ENCODE results near the gene MAIP1. TPM values are rescaled to one million over a fixed set of nuclear protein-coding genes. Genes with fewer than 3 reads are reported as not detected.

The MAIP1 gene
- total RNA-seq, 4 donors from 2014 or later: 8.3 to 28.1 (median 14.7) TPM

DNA sequence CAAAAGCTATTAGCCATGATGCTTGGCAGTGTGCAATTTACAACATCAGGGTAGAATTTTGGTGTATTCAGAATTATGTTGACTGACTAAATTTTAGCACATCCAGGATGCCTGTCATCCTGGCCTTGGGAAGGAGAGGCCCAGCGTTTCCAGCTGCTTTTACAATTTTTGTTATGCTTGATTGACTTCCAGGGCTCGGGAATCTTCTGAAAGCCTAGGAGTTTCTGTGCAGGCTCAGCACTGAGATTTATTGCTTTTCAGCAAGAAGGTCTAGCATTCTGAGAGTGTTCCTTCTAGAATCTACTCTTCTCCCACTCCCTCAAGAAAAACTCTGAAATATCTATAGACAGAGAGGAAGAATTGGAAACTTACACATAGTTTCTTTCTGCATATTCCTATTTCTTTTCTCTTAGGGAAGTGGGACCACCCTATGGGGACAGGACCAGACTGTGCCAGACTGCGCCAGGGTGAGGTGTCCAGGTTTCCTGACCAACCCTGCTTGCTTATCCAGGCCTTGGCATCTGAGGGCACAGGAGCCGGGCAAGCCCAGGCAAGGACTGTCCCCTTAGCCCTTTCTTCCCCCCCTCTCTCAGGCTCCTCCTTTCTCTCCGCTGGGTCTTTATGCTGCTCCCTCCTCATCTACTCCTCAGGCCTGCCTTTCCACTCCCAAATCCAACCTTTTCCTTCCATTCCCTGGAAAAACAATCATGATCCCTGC, 26.9 kb downstream of the MAIP1 start:
- no peaks in the 10 kb centered on the region for H3K9me3 ChIP-seq
- no peak overlapping the region for H3K27ac ChIP-seq (replicated peaks in 1 of 4)
- DNase-seq (ENCODE audit: extremely low spot score): no peak
- peaks cover 3 to 9% (median 7%) of the 10 kb centered on the region in 4 donors for H3K4me1 ChIP-seq
- no peaks in the 10 kb centered on the region for H3K27me3 ChIP-seq
- no peaks in the 10 kb centered on the region for H3K36me3 ChIP-seq
- 89% methylated on average over 5 of the region's 5 CpGs for WGBS
- intact Hi-C loops (cut with DNase I): loop anchor here (5.0 kb wide), 1 partner anchor 325 kb away; the partner anchor contains the start of gene SPATS2L
- no peak for TF ChIP-seq POLR2A (IDR thresholded peaks at IDR 0.05; ENCODE audit: low read depth)
- no peak for TF ChIP-seq POLR2AphosphoS5 (IDR thresholded peaks at IDR 0.05)
- no peak for TF ChIP-seq EP300 (IDR thresholded peaks at IDR 0.05)
- TF ChIP-seq, protein P1, sequence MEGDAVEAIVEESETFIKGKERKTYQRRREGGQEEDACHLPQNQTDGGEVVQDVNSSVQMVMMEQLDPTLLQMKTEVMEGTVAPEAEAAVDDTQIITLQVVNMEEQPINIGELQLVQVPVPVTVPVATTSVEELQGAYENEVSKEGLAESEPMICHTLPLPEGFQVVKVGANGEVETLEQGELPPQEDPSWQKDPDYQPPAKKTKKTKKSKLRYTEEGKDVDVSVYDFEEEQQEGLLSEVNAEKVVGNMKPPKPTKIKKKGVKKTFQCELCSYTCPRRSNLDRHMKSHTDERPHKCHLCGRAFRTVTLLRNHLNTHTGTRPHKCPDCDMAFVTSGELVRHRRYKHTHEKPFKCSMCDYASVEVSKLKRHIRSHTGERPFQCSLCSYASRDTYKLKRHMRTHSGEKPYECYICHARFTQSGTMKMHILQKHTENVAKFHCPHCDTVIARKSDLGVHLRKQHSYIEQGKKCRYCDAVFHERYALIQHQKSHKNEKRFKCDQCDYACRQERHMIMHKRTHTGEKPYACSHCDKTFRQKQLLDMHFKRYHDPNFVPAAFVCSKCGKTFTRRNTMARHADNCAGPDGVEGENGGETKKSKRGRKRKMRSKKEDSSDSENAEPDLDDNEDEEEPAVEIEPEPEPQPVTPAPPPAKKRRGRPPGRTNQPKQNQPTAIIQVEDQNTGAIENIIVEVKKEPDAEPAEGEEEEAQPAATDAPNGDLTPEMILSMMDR (IDR thresholded peaks at IDR 0.05): no peak
- no peak overlapping the region for H3K4me3 ChIP-seq

DNA sequence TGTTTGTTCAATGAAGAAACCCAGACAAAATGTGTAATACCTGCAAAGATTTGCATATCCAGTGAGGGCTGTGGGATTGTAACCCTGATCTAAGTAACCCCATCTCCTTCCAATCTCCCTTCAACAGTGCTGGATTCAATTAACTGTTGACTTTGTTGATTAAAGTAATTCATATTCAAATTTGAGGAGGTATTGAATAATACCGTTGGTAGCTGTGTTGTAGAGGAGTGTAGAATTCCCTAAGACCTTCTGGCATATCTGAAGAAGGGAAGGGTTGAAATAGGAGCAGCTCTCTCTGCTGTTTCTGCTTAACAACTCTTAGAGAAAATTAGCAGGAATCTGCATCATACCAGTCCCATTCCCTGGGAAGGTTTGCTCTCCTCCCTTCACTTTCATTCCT, 28.2 kb downstream of the MAIP1 start:
- TF ChIP-seq, protein P1 (IDR thresholded peaks at IDR 0.05): no peak
- TF ChIP-seq EP300 (IDR thresholded peaks at IDR 0.05) (no peak), POLR2AphosphoS5 (IDR thresholded peaks at IDR 0.05) (no peak), POLR2A (IDR thresholded peaks at IDR 0.05; ENCODE audit: low read depth) (no peak)
- no peak for DNase-seq (ENCODE audit: extremely low spot score)
- Histone ChIP-seq H3K4me3 (no peak overlapping the region), H3K27ac (replicated peaks in 1 of 4) (no peak overlapping the region), H3K36me3 (no peaks in the 10 kb centered on the region), H3K27me3 (no peaks in the 10 kb centered on the region), H3K4me1 (peaks cover 8 to 18% (median 10%) of the 10 kb centered on the region in 4 donors), H3K9me3 (no peaks in the 10 kb centered on the region)
- WGBS: 68% methylated on average over 1 of the region's 1 CpG
- intact Hi-C loops (cut with DNase I): loop anchor here (5.0 kb wide), 1 partner anchor 324 kb away; the partner anchor contains the start of gene SPATS2L

DNA sequence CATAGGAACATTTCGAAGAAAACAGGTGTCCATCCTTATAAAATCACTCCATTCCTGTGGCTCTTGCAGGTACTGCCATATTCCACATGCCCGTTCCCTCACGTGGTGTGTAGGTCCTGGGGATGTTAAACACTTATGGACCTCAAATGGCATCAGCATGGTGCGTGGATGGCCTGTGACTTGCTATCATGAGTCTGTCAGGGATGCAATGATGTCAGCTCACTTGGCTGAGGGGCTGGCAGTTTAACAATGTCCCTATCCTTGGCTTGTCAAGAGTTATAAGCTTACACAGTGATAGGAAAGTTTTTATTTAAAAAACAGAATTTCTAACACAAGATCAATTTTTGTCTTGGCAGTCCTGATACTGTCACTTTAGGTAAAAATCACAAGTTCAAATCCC, 28.8 kb downstream of the MAIP1 start:
- no peak for DNase-seq (ENCODE audit: extremely low spot score)
- TF ChIP-seq, protein P1 (IDR thresholded peaks at IDR 0.05): no peak
- no peak for TF ChIP-seq EP300 (IDR thresholded peaks at IDR 0.05)
- TF ChIP-seq POLR2A (IDR thresholded peaks at IDR 0.05; ENCODE audit: low read depth): no peak
- no peak for TF ChIP-seq POLR2AphosphoS5 (IDR thresholded peaks at IDR 0.05)
- Histone ChIP-seq H3K36me3 (no peaks in the 10 kb centered on the region), H3K4me3 (no peak overlapping the region), H3K27me3 (no peaks in the 10 kb centered on the region), H3K9me3 (no peaks in the 10 kb centered on the region), H3K4me1 (peaks cover 8 to 19% (median 11%) of the 10 kb centered on the region in 4 donors), H3K27ac (replicated peaks in 1 of 4) (no peak overlapping the region)
- intact Hi-C loops (cut with DNase I): loop anchor here (5.0 kb wide), 1 partner anchor 323 kb away; the partner anchor contains the start of gene SPATS2L
- 69% methylated on average over 4 of the region's 4 CpGs for WGBS

DNA sequence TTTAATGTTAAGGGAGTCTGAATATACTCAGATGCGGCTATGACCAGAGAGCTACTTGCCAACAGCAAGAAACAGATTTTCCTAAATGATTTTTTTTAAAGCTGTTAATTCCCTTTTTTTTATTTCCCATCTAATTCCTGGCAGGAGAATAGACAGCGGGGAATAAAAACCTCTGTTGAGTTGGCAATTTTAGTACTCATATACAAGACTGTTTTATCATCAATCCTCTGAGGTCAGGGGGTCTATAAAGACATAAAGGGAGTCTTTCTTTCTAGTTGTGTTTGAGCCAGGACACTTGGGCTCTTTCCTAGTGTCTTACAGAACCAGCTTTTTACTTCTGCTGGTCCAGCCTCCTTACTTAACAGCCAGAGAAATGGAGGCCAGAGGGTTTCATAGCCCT, 29.4 kb downstream of the MAIP1 start:
- intact Hi-C loops (cut with DNase I): loop anchor here (5.0 kb wide), 1 partner anchor 323 kb away; the partner anchor contains the start of gene SPATS2L

More for the DNA sequence above, 29.4 kb downstream of the MAIP1 start:
- DNase-seq (ENCODE audit: extremely low spot score): no peak
- TF ChIP-seq POLR2AphosphoS5 (IDR thresholded peaks at IDR 0.05) (no peak), EP300 (IDR thresholded peaks at IDR 0.05) (no peak), POLR2A (IDR thresholded peaks at IDR 0.05; ENCODE audit: low read depth) (no peak)
- TF ChIP-seq, protein P1 (IDR thresholded peaks at IDR 0.05): no peak
- no peak overlapping the region for H3K27ac ChIP-seq (replicated peaks in 1 of 4)
- H3K27me3 ChIP-seq: no peaks in the 10 kb centered on the region
- no peak overlapping the region for H3K4me3 ChIP-seq
- 62% methylated on average over 2 of the region's 2 CpGs for WGBS
- no peaks in the 10 kb centered on the region for H3K36me3 ChIP-seq
- H3K4me1 ChIP-seq: peaks cover 6 to 15% (median 8%) of the 10 kb centered on the region in 4 donors
- H3K9me3 ChIP-seq: no peaks in the 10 kb centered on the region

All from esophagus muscularis mucosa (tissue), 4 donors.